HG03097 (cell line): Measurements from ENCODE around the gene EEF1A2.

Experiments used
- ATAC-seq: cut with Tn5 transposase; IDR thresholded peaks from one replicate; pipeline ENCODE4 v1.9.1; 2021; ENCODE audit not compliant: unreplicated experiment, low FRiP score

Gene EEF1A2

DNA sequence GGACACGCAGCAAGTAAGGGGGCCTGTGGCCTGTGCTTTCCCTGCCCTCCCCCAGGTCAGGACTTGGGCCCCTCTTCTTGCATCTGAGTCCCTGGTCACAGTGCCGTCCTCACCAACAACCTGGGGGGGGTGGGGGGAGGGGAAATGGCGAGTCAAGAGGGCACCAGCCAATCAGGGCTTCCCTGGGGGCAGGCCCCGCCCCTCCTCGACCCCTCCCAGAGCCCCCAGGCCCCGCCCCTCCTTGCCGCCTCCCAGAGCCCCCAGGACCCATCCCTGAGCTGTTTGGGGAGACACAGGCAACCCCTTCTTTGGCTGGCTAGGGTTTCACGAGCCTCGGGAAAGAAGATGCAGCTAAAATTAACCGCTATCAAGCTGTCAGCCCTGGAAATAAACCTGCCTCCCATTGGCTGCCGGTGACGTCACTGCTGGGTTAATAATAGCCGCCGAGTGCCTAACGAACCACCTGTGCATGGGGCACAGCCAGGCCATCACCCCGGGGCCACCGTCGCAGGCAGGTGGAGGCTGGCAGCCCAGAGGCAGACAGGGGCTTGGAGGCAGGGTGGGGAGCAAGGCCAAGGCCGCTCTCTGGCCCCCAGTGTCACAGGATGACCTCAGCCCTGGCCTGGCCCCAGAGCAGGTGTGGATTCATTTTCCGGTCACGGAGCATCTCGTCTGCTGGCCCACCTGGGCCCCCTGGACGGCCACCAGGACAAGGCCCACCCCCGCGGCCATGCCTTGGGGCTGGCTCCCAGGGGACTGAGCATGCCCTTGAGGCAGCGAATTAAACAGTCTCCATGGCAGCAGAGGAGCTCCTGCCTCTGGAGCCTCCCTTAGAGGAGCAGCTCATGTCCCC is 3.2 kb upstream of the EEF1A2 start:
- no peak for ATAC-seq

DNA sequence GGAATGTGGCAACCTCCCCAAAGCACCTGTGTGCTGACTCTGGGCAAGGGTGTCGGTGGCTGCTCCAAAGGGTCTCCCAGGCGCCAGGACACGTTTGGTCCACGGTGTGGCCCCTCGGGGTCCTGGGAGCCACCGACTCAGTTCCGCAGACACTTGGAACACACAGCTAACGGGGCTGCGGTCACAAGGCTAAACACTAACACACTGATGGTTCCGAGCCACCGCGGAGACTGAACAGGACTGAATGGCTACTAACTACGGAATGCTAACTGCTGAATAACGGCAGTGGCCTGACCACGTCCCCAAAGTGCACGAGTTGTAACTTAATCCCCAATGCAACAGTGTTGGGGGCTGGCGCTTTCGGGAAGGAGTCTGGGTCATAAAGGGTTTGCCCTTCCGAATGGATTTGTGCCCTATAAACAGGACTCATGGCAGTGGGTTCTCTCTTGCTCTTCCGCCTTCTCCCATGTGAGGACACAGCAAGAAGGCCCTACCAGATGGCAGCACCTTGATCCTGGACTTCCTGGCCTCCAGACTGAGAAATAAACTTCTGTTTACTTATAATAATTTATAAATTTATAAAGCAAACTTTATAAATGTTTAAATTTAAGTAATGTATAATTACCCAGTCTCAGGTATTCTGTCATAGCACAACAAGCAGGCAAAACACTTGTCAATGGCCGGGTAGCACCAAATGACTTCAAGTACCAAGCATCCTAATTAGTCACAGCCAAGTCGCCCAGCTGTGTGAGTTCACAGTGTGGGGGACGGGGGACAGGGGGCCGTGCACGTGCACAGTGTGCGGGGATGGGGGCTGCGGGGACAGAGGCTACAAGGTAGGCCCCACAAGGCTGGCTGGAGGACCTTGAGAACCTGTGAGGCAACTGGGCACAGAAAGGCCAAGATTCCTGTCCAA is 2.3 kb upstream of the EEF1A2 start:
- no peak for ATAC-seq

- no peak for ATAC-seq
These were observed 1.4 kb upstream of the EEF1A2 start for GRCh38 chr20:63500151-63500901.

DNA sequence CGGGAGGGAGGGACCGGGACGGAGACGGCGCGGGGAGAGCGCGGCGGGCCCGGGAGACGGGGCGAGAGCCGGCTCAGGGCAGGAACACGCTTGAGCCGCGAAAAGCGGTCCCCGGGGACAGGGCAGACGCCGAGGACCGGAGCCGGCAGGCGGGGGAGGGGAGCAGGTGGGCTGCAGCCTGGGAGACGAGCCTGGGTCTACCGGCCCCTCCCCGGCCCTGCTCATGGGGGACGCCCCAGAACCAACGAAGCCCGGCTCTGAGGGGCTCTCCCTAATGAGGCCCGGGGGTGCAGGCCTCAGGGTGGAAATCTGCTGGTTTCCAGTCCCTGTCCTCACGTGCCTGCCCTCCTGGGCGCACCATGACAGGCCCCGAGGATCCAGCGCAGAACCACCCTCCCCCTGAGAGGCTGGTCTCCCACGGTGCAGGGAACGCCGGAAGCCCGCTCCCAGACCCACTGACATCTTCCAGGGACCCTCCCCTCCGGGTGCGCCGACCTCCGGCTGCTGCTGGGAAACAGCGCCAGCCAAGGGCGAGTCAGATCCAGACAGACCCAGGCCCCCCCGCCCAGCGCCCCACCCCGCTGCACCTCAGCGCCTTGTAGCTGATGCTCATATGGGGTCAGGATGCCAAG is 571 bp upstream of the EEF1A2 start:
- ATAC-seq: no peak

- no peak for ATAC-seq
These were observed 642 bp downstream of the EEF1A2 start for GRCh38 chr20:63497946-63498935.

- no peak for ATAC-seq
These were observed 1.5 kb downstream of the EEF1A2 start for GRCh38 chr20:63497138-63497945.

DNA sequence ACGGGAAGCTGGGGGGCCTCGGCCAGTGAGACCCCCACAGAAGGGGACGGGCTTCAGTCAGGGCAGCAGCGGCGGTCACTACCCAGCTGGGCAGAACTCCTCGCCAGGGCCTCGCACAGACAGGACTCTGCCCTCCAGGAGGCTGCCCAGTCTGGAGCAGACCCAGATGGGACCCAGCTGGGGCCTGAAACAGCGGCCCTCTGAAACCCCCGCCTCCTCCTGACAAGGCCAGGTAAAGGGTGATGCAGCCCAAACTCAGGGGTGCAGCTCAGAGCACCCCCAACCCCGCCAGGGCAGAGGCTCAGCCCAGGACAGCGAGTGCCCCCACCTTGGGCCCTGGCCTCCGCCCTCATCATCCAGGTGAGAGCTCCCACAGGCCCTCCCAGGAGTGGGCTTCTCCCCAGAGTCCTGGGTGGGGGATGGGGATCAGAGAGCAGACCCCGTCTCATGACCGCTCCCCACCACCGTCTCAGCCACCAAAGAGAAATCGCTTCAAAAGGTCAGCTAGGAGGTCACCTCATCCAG is 2.2 kb downstream of the EEF1A2 start:
- ATAC-seq: no peak

- no peak for ATAC-seq
These were observed 2.9 kb downstream of the EEF1A2 start for GRCh38 chr20:63495741-63496595.

- no peak for ATAC-seq
These were observed 3.6 kb downstream of the EEF1A2 start for GRCh38 chr20:63495167-63495720.

DNA sequence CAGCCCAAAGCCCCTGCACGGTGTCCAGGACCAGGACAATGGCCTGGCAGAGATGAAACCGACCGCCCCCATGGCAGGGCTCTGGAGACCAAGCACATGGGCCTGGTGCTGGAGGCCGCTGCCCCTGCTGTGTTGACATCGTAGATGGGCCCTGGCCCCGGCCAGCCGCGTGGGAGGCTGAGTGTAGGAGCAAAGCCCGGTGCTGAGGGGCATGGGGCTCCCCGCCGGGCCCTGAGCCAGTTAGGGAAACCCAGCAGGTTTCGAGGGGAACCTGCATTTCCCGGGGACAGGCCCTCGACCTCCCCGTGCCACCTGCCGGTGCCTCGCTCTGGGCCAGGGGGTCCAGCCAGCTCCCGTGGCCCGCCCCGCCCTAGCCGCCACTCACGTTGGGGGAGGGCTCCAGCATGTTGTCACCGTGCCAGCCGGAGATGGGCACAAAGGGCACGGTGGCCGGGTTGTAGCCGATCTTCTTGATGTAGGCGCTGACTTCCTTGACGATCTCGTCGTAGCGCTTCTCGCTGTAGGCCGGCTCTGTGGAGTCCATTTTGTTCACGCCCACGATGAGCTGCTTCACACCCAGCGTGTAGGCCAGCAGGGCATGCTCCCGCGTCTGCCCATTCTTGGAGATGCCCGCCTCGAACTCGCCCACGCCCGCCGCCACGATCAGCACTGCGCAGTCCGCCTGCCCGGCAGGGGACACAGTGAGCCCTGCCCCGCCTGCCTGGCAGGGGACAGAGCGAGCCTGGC is 4.3 kb downstream of the EEF1A2 start:
- no peak for ATAC-seq

GRCh38 chr20:63494084-63494419 is 4.8 kb downstream of the EEF1A2 start:
- no peak for ATAC-seq

DNA sequence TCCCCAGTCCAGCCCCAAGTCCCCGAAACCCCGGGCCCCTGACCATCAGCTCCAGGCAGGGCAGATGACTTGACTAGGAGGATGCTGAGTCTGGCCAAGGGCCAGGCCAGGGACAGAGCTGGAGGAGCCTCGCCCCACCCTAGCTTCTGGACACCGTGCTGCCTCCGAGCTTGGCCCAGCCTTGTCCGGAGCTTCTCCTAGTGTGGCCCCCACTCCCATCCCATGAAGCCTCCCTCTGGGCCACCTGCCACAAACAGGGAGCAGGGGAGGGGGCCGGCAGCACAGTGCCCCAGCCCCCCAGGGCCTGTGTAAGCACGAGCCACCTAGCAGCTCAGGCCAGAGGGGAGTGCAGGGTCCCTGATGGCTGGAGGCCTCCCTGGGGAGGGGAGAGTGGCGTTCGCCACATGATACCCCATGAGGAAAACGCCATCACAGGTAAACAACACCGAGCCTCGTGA is 5.3 kb downstream of the EEF1A2 start:
- ATAC-seq: no peak

GRCh38 chr20:63492982-63493381 is 5.9 kb downstream of the EEF1A2 start:
- no peak for ATAC-seq

DNA sequence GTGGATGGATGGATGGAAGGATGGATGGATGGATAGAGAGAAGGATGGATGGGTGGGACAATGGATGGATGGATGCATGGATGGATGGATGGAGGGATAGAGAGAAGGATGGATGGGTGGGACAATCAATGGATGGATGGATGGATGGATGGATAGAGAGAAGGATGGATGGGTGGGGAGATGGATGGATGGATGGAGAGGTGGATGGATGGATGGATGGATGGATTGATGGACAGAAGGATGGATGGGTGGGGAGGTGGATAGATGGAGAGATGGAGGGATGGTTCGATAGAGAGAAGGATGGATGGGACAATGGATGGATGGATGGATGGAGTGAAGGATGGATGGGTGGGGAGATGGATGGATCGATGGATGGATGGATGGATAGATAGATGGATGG is 6.4 kb downstream of the EEF1A2 start:
- no peak for ATAC-seq

DNA sequence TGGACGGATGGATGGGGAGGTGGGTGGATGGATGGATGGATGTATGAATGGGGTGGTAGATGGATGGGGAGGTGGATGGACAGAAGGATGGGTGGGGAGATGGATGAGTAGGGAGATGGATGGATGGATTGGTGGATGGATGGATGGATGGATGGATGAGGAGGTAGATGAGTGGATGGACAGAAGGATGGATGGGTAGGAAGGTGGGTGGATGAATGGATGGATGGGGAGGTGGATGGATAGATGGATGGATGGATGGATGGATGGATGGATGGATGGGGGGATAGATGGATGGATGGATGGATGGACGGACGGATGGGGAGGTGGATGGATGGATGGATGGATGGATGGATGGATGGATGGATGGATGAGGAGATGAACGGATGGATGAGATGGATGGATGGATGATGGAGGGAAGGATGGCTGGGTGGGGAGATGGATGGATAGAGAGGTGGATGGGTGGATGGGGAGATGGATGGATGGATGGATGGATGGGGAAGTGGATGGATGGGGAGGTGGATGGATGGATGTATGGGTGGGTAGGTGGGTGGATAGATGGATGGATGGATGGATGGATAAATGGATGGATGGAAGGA is 7.2 kb downstream of the EEF1A2 start:
- ATAC-seq: no peak

DNA sequence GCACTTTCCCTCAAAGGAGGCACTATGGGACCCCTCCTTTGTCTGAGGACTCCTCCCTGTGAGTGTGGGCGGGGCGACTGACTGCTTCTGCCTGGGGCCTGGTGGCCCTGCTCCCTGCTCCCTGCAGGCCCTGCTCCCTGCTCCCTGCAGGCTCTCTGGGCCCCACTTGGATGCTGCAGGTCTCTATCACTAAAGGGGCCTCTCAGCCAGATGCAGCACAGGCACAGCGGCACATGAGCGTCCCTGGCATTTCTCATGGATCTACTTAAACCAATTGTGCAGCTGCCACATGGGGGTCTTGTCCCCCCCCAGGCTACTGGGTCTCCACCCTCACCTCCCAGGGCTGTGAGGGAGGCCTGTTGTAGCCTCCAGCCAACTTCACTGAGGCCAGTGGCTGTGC is 7.8 kb downstream of the EEF1A2 start:
- ATAC-seq: no peak
